ENCODE data around the gene TLE1. TPM values are rescaled to one million over a fixed set of nuclear protein-coding genes. Genes with fewer than 3 reads are reported as not detected.

TLE1 gene
- total RNA-seq, 1 donor from 2014 or later, result not detected

DNA sequence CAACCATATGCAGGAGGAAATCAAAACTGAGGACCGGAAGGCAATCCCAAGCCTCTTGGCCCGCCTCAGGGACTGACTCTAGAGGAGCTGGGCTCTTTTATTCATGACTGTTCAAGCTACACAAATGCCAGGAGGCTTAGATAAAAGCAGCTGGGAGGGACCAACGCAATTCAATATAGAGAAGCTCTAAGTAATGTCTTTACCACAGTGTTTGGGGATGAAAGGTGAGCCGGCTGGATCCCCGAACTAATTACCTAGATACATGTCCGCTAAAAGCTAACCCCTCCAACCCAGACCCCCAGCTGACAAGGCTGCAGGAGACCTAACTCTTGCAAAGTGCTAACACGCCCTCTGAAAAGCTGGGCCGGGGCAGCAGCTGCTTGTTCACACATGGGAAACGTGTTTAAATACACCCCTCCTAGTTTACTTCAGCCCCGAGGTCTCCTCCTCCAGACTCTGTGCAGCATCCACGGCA is 67.5 kb downstream of the TLE1 start:
- Mint-ChIP-seq H3K4me1 (ENCODE audit: low read depth) (peaks cover 9% of the 10 kb centered on the region), H3K4me3 (no peak overlapping the region), H3K9me3 (peaks cover 2% of the 10 kb centered on the region), H3K36me3 (ENCODE audit: low read depth) (no peaks in the 10 kb centered on the region), H3K27me3 (ENCODE audit: insufficient read depth) (no peaks in the 10 kb centered on the region), H3K27ac (no peak overlapping the region)
- intact Hi-C loops (cut with micrococcal nuclease), result no loop called here
- no peak for DNase-seq (ENCODE audit: low spot score)

DNA sequence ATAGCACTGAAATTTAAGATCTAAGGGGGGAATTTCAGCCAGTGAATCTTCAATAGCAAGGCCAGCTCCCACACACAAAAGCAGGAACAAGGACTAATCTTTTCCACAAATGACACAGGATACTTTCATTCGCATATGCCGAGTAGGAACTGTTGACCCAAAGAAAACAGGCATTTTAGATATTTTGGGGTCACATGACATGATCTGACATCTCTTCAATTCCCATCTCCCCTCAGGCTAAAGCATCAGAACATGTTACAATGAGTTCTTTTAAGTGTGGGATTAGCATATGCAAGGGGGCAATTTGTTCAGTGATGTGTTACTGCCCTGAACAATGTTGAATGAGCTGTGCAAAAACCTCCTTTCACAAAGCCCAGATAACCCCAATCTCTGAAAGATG is 68.2 kb downstream of the TLE1 start:
- Mint-ChIP-seq H3K27ac (no peak overlapping the region), H3K36me3 (ENCODE audit: low read depth) (no peaks in the 10 kb centered on the region), H3K4me3 (no peak overlapping the region), H3K9me3 (peaks cover 4% of the 10 kb centered on the region), H3K4me1 (ENCODE audit: low read depth) (peaks cover 9% of the 10 kb centered on the region), H3K27me3 (ENCODE audit: insufficient read depth) (no peaks in the 10 kb centered on the region)
- DNase-seq (ENCODE audit: low spot score), result no peak
- intact Hi-C loops (cut with micrococcal nuclease), result no loop called here

DNA sequence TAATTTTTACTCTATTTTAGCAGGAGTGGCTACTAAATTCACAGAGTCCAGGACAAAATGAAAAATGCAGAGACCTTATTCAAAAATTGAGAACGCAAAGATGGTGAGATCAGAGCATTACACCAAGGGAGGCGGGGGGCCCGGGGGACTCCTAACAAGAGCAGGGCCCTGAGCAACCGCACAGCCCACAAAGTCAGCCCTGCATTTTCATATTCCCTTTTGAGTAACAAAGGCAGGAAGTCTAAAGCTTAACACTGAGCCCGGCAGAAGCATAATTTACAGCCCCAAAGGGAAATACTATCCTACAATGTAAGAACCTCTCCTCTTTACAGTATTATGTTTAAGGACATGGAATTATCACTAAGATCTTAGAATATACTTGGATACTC is 69.4 kb downstream of the TLE1 start:
- Mint-ChIP-seq H3K4me1 (ENCODE audit: low read depth) (peaks cover 9% of the 10 kb centered on the region), H3K27ac (no peak overlapping the region), H3K27me3 (ENCODE audit: insufficient read depth) (no peaks in the 10 kb centered on the region), H3K4me3 (no peak overlapping the region), H3K9me3 (peaks cover 4% of the 10 kb centered on the region), H3K36me3 (ENCODE audit: low read depth) (no peaks in the 10 kb centered on the region)
- no peak for DNase-seq (ENCODE audit: low spot score)
- intact Hi-C loops (cut with micrococcal nuclease), result no loop called here

DNA sequence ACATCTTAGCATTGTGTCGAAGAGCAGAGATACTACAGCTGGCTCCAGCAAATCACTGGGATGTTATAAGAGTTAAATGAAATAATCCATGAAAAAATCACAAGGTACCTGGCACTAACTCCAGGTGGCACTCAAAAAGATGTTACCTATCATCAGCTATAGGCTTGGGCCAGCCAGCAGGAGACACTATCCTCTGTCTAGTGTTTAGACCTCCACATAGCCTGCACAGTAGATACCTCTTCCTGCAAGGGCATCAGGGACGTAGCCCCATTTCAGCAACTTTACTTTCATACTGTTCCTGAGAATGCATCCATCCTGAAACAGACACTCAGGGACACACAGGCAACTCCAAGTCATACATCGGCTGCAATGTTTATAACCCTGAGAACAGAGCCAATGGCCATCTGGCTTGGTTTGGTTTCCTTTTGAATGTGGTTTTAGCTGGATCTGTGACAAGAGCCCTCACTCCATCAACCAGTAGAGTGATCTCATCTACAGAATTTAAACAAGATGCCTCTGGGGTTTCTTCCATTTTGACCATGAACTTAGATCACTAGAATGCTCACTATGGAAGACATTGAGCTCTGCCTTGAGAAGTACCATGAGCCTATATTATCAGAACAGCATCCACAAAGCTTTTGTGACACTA is 69.9 kb downstream of the TLE1 start:
- no peak for DNase-seq (ENCODE audit: low spot score)
- Mint-ChIP-seq H3K4me3 (no peak overlapping the region), H3K27me3 (ENCODE audit: insufficient read depth) (no peaks in the 10 kb centered on the region), H3K27ac (no peak overlapping the region), H3K36me3 (ENCODE audit: low read depth) (no peaks in the 10 kb centered on the region), H3K4me1 (ENCODE audit: low read depth) (peaks cover 9% of the 10 kb centered on the region), H3K9me3 (peaks cover 4% of the 10 kb centered on the region)
- intact Hi-C loops (cut with micrococcal nuclease), result no loop called here

DNA sequence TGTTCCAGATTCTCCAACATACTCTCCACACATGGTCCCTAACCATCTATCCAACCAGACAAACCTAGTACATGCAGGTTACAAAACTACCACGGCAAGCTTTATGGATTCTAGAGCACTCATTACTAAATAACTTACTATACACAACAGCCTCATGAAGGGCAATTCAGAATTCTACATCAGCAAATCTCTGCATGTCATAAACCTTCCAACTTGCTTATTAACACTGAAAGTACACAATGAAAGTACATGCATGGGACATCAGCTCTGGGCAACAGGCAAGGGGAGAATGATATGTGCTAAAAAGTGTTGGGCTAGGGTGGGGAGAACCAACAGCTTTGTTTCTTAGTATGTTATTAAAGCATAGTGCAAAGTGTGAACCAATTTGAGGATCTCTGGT is 70.4 kb downstream of the TLE1 start:
- Mint-ChIP-seq H3K4me1 (ENCODE audit: low read depth) (peaks cover 9% of the 10 kb centered on the region), H3K27ac (no peak overlapping the region), H3K9me3 (peaks cover 4% of the 10 kb centered on the region), H3K36me3 (ENCODE audit: low read depth) (no peaks in the 10 kb centered on the region), H3K27me3 (ENCODE audit: insufficient read depth) (no peaks in the 10 kb centered on the region), H3K4me3 (no peak overlapping the region)
- no peak for DNase-seq (ENCODE audit: low spot score)
- intact Hi-C loops (cut with micrococcal nuclease), result no loop called here

DNA sequence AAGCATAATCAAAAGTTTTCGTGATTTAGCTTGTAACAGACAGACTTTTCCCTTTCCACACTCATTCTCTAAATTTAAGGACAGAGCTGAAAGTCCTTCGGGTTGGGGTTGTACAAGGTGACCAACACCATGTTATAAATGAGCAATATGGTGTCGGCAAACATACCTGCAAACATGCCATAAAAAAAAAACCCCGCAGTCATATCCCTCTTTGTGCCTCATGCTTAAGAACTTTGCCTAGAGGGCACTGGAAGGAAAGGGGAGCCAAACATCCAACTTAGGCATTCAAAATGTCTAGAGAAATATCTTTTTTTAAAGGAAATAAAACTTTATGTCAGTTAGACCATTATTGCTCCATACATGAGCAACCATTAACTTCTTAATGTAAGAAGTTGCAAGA is 73.2 kb downstream of the TLE1 start:
- Mint-ChIP-seq H3K36me3 (ENCODE audit: low read depth) (no peaks in the 10 kb centered on the region), H3K27me3 (ENCODE audit: insufficient read depth) (no peaks in the 10 kb centered on the region), H3K4me1 (ENCODE audit: low read depth) (peaks cover 9% of the 10 kb centered on the region), H3K9me3 (peaks cover 4% of the 10 kb centered on the region), H3K4me3 (no peak overlapping the region), H3K27ac (no peak overlapping the region)
- intact Hi-C loops (cut with micrococcal nuclease), result no loop called here
- DNase-seq (ENCODE audit: low spot score), result no peak

DNA sequence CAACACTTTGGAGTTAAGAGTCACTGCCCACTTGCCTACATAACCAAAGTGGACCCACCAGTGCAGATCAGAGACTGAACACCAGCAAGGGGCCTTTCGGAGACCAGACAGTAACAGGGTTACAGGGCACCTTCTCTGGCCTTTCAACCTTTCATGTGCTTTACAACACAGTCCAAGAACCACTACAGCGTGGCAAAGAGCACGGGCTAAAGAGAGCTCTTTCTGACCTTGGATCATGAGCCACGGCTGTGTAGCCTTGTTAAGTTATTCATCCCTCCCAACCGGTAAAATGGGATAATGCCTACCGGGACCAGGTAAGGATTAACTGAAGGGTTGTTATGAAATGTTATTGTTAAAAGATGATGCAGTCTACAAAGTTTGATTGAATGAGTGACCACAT is 75.0 kb downstream of the TLE1 start:
- Mint-ChIP-seq H3K4me3 (no peak overlapping the region), H3K9me3 (peaks cover 4% of the 10 kb centered on the region), H3K4me1 (ENCODE audit: low read depth) (no peaks in the 10 kb centered on the region), H3K27me3 (ENCODE audit: insufficient read depth) (no peaks in the 10 kb centered on the region), H3K36me3 (ENCODE audit: low read depth) (no peaks in the 10 kb centered on the region), H3K27ac (no peak overlapping the region)
- intact Hi-C loops (cut with micrococcal nuclease), result no loop called here
- DNase-seq (ENCODE audit: low spot score), result no peak

DNA sequence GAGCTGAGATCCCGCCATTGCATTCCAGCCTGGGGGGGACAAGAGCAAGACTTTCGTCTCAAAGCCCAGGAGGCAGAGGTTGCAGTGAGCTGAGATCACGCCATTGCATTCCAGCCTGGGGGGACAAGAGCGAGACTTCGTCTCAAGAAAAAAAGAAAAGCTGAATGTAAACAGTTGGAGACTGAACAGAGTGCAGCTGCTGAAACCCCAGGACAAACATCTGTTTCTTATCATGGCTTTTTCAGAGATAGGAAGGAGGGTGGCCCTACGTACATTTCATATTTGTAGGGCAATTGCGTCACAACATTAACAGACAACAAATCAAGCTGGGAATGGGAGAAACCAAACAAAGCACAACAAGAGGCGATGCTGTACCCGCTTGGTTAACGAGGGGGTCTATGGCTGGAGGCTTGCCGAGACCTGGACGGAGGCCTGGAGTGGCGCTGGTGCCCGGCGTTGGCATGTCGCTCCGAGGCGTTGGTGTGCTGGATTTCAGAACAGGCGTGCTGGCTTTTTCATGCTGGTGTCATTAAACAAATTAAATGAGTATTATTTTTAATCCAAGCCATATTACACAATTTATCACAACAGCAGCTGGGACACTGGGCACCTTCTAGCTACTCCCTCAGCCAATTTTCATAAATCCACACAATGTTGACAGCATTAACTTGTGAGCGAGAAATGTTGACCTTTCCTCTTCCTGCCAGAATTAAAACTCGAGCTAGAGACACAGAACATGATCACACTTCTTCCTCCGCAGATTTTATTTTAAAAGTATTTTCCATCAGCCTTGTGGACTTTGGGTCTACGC is 76.1 kb downstream of the TLE1 start:
- no peak overlapping the region for H3K4me3 Mint-ChIP-seq
- H3K9me3 Mint-ChIP-seq, result peaks cover 4% of the 10 kb centered on the region
- intact Hi-C loops (cut with micrococcal nuclease), result no loop called here
- DNase-seq (ENCODE audit: low spot score), result no peak
- H3K27me3 Mint-ChIP-seq (ENCODE audit: insufficient read depth), result no peaks in the 10 kb centered on the region
- H3K4me1 Mint-ChIP-seq (ENCODE audit: low read depth), result no peaks in the 10 kb centered on the region
- no peak overlapping the region for H3K27ac Mint-ChIP-seq
- no peaks in the 10 kb centered on the region for H3K36me3 Mint-ChIP-seq (ENCODE audit: low read depth)

DNA sequence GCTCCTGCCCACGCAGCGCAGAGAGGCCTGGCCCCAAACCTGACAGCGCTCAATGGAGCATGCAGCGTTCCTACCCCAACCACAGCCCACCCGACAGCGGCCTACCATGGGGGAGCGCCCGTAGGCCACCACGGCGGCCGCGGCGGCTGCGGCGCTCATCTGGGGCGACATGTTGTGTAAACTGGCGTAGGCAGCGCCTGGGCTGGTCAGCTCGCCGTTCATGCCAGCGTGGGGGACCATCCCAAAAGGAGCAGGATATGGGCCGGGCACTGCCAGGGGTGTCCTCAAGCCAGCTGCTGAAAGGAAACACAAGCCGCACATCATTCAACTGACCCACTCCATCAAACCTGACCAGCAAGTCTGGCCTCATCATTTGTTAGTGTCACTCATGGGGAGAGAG is 77.7 kb downstream of the TLE1 start:
- no peaks in the 10 kb centered on the region for H3K4me1 Mint-ChIP-seq (ENCODE audit: low read depth)
- DNase-seq (ENCODE audit: low spot score), result no peak
- H3K4me3 Mint-ChIP-seq, result no peak overlapping the region
- H3K9me3 Mint-ChIP-seq, result peaks cover under 1% of the 10 kb centered on the region
- no peak overlapping the region for H3K27ac Mint-ChIP-seq
- H3K27me3 Mint-ChIP-seq (ENCODE audit: insufficient read depth), result no peaks in the 10 kb centered on the region
- H3K36me3 Mint-ChIP-seq (ENCODE audit: low read depth), result no peaks in the 10 kb centered on the region
- intact Hi-C loops (cut with micrococcal nuclease), result no loop called here

DNA sequence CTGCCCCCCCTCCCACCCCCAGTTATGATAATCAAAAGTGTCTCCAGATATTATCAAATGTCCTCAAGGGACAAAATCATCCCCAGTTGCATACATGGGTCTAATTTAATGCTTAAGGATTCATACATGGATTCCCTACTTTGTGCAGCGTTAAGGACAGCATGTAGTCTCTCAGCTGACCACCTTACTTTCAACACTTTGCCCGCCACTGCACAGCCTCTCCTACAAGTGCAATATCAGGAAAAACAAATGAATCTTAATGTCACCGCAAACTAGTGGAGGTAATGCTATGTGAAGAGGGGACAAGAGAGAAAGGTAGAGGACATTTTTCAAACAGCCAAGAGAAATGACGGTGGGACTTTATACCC is 78.6 kb downstream of the TLE1 start:
- intact Hi-C loops (cut with micrococcal nuclease), result no loop called here
- DNase-seq (ENCODE audit: low spot score), result no peak
- Mint-ChIP-seq H3K4me3 (no peak overlapping the region), H3K9me3 (no peaks in the 10 kb centered on the region), H3K36me3 (ENCODE audit: low read depth) (no peaks in the 10 kb centered on the region), H3K27ac (no peak overlapping the region), H3K27me3 (ENCODE audit: insufficient read depth) (no peaks in the 10 kb centered on the region), H3K4me1 (ENCODE audit: low read depth) (no peaks in the 10 kb centered on the region)

DNA sequence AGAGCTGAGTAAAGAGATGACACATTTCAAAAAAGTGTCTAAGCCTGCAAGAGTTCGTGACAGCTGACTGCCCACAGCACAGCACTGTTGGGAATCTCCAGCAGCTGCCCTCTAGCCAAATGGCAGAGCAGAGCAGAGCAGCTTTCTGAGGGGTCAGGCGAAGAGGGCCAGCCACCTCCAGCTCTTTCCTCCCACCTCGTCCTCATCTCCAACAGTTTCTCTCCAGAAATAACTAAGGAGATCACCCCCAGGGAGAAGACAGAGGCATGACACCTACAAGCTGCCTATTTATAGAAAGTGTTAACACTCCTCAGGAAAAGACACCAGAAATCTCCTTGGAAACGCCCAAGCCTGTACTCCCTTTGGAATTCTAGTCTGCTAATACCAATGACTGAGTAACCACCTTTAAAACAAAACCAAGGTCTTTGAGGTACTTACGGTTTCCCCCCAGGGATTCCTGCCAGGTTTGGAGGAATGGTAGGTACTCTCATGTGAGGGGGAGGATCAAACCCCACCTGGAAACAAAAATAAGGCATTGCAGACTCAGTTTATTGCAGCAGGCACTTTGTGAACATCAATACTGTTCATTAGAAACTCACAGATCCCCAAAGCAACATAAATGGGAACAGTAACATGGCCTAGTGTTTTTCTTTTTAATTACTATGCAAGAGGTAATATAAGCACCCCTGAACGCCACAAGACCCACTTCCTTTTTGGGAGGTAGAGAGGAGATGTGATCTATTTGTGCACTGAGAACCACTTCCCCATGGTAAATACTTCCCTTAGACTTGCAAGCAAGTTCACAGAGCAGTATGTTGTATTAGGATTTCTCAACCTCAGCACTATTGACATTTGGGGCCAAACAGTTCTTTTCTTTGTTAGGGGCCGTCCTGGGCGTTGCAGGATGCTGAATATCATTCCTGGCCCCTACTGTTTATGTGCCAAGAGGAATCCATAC is 79.3 kb downstream of the TLE1 start:
- Mint-ChIP-seq H3K9me3 (no peaks in the 10 kb centered on the region), H3K4me1 (ENCODE audit: low read depth) (no peaks in the 10 kb centered on the region), H3K27me3 (ENCODE audit: insufficient read depth) (no peaks in the 10 kb centered on the region), H3K36me3 (ENCODE audit: low read depth) (no peaks in the 10 kb centered on the region), H3K4me3 (no peak overlapping the region), H3K27ac (no peak overlapping the region)
- DNase-seq (ENCODE audit: low spot score), result no peak
- intact Hi-C loops (cut with micrococcal nuclease), result no loop called here

DNA sequence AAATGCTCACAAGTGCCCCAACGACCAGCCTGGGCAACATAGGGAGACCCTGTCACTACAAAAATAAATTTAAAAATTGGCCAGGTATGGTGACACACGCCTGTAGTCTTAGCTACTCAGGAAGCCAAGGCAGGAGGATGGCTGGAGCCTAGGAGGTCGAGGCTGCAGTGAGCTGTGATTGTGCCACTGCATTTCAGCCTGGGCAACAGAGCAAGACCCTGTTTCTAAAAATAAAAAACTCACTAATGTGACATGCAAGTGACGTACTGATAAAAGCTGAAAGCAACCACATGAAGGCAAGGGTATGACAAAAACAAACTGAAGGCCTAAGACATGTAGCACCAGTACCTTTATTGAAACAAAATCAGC is 81.1 kb downstream of the TLE1 start:
- no peak for DNase-seq (ENCODE audit: low spot score)
- Mint-ChIP-seq H3K4me3 (no peak overlapping the region), H3K27me3 (ENCODE audit: insufficient read depth) (no peaks in the 10 kb centered on the region), H3K9me3 (no peaks in the 10 kb centered on the region), H3K4me1 (ENCODE audit: low read depth) (no peaks in the 10 kb centered on the region), H3K27ac (no peak overlapping the region), H3K36me3 (ENCODE audit: low read depth) (no peaks in the 10 kb centered on the region)
- intact Hi-C loops (cut with micrococcal nuclease), result no loop called here
